HL-60 (cell line): ENCODE measurements around the gene MTPN.

ENCODE experiments used
- DNase-seq, 2 experiments: peaks; one replicate each; pipeline ENCODE4 v3.0.0-alpha.2; 2010 to 2020; ENCODE audit warnings: low read depth in 1 of 2, low spot score in 1 of 2
- H3K27ac ChIP-seq: fragments of 250-450 bp; sonication (Bioruptor Pico); replicated peaks from 2 replicates; pipeline ENCODE4 v1.5.1; 2020; ENCODE audit warnings: mild to moderate bottlenecking, moderate library complexity
- H3K27me3 ChIP-seq: fragments of 250-450 bp; sonication (Bioruptor Pico); 2 replicates; pipeline ENCODE4 v1.5.1; 2021; ENCODE audit warnings: mild to moderate bottlenecking, moderate library complexity; ENCODE audit not compliant: insufficient read depth, poor library complexity, severe bottlenecking
- H3K4me3 ChIP-seq: replicated peaks from 2 replicates; pipeline ENCODE4 v1.5.1; 2011; ENCODE audit warnings: mild to moderate bottlenecking, control low read depth, low read length; ENCODE audit not compliant: insufficient read depth
- CTCF ChIP-seq: IDR thresholded peaks from one replicate; pipeline ENCODE4 v1.5.1; 2011; ENCODE audit warnings: low read length, control low read depth, inconsistent platforms; ENCODE audit not compliant: insufficient read depth
- GABPA ChIP-seq: IDR thresholded peaks from 2 replicates; pipeline ENCODE4 v1.6.1; 2012; ENCODE audit warnings: low read depth
- POLR2AphosphoS5 ChIP-seq: IDR thresholded peaks from 2 replicates; pipeline ENCODE4 v1.6.1; 2012; ENCODE audit warnings: low read depth
- SPI1 ChIP-seq: IDR thresholded peaks from 2 replicates; pipeline ENCODE4 v1.6.1; 2012; ENCODE audit warnings: low read depth, mild to moderate bottlenecking, borderline replicate concordance
- TF ChIP-seq, protein P1 (sequence below): IDR thresholded peaks from 2 replicates; pipeline ENCODE4 v1.6.1; 2012; ENCODE audit warnings: low read depth; ENCODE audit not compliant: insufficient replicate concordance

MTPN gene

GRCh38 chr7:135950972-135951371 lies 26.2 kb downstream of the MTPN start:
- no peaks in the 10 kb centered on the region for H3K27me3 ChIP-seq
- DNase-seq: no peak
- H3K27ac ChIP-seq: no peak overlapping the region
- H3K4me3 ChIP-seq: no peak overlapping the region
- TF ChIP-seq SPI1: no peak
- TF ChIP-seq, protein P1, sequence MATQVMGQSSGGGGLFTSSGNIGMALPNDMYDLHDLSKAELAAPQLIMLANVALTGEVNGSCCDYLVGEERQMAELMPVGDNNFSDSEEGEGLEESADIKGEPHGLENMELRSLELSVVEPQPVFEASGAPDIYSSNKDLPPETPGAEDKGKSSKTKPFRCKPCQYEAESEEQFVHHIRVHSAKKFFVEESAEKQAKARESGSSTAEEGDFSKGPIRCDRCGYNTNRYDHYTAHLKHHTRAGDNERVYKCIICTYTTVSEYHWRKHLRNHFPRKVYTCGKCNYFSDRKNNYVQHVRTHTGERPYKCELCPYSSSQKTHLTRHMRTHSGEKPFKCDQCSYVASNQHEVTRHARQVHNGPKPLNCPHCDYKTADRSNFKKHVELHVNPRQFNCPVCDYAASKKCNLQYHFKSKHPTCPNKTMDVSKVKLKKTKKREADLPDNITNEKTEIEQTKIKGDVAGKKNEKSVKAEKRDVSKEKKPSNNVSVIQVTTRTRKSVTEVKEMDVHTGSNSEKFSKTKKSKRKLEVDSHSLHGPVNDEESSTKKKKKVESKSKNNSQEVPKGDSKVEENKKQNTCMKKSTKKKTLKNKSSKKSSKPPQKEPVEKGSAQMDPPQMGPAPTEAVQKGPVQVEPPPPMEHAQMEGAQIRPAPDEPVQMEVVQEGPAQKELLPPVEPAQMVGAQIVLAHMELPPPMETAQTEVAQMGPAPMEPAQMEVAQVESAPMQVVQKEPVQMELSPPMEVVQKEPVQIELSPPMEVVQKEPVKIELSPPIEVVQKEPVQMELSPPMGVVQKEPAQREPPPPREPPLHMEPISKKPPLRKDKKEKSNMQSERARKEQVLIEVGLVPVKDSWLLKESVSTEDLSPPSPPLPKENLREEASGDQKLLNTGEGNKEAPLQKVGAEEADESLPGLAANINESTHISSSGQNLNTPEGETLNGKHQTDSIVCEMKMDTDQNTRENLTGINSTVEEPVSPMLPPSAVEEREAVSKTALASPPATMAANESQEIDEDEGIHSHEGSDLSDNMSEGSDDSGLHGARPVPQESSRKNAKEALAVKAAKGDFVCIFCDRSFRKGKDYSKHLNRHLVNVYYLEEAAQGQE: no peak
- TF ChIP-seq CTCF: no peak
- TF ChIP-seq POLR2AphosphoS5: no peak
- no peak for TF ChIP-seq GABPA

DNA sequence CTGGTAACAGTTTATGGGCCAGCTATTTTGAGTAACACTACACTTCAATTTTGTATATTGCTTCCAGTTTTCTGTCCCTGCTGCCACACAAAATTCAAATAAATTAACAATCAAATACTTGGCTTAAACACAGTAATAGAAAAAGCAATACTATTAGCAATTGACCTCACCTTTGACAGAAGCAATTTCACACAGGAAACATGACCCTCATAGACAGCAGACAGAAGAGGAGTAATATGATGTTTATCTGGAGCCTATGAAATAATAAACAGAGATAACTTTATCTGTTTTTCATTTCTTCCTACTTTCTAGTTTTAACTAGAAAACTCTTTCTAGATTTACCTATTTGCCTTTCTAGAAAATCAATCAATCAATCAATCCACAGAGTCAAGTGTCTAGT lies 26.7 kb downstream of the MTPN start:
- Histone ChIP-seq H3K27ac (no peak overlapping the region), H3K27me3 (no peaks in the 10 kb centered on the region), H3K4me3 (no peak overlapping the region)
- TF ChIP-seq POLR2AphosphoS5 (no peak), GABPA (no peak), SPI1 (no peak), CTCF (no peak)
- TF ChIP-seq, protein P1: no peak
- no peak for DNase-seq

DNA sequence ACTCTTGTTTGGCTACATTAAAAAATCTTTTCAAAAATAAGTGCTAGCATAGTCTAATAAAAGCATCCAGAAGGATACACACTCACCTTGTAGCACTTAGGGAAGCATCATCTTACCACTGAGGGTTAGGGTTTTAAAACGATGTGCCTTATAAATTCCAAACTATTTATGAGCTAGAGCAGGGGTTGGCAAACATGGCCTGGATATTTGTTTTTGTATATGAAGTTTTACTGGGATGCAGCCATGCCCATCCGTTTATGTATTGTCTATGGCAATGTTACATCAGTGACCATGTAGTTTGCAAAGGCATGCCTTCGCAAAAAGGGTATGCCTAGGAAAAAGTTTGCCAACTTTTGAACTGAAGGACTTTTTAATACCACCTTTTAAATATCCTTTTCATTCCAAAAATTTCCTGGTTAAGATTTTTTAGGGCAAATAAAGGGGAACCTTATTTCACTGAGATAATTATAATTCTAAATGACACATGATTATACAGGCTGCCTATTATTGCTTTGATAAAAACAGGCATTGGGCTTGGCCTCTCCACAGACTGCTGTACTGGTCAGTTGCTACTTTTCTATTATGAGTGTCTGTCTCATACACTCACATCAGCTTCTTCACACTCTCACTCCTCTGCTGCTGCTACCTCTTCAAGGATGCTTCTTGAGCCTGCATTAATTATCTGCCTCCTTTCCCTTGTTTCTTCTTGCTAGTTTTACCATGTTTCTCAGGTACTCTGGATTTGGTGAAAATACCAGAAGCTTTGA lies 30.7 kb downstream of the MTPN start:
- DNase-seq: no peak
- H3K27me3 ChIP-seq: no peaks in the 10 kb centered on the region
- no peak overlapping the region for H3K27ac ChIP-seq
- H3K4me3 ChIP-seq: no peak overlapping the region
- TF ChIP-seq, protein P1: no peak
- TF ChIP-seq CTCF: no peak
- no peak for TF ChIP-seq SPI1
- no peak for TF ChIP-seq GABPA
- no peak for TF ChIP-seq POLR2AphosphoS5
